ENCODE measurements around the gene FOXO1.

The FOXO1 gene

GRCh38 chr13:40506592-40507446, 159.6 kb downstream of the FOXO1 start:
- Histone ChIP-seq H3K9ac (ENCODE audit: low read length in 5 of 5) (no peak overlapping the region), H3K36me3 (ENCODE audit: control insufficient read depth in 5 of 5, insufficient read depth in 5 of 5, low read length in 5 of 5) (no peaks in the 10 kb centered on the region), H3K27me3 (ENCODE audit: control insufficient read depth in 5 of 5, insufficient read depth in 4 of 5, low read length in 5 of 5) (no peaks in the 10 kb centered on the region), H3K4me3 (ENCODE audit: low read depth in 1 of 5, low read length in 5 of 5) (no peak overlapping the region), H3K9me3 (ENCODE audit: control insufficient read depth in 5 of 5, low read length in 5 of 5) (no peaks in the 10 kb centered on the region), H3K27ac (ENCODE audit: low read depth, low read length) (no peak overlapping the region), H3K4me1 (ENCODE audit: control insufficient read depth in 5 of 5, insufficient read depth in 5 of 5, low read length in 5 of 5) (peaks cover 0 to 33% (median 24%) of the 10 kb centered on the region in 5 donors)

All from subcutaneous abdominal adipose tissue (tissue), 5 donors.